Upper lobe of left lung (tissue), 4 donors: ENCODE results near the gene RBM44.

Source experiments
- POLR2A ChIP-seq, 4 donors: fragments of 450-650 bp; IDR thresholded peaks; one replicate each; pipeline ENCODE4 v1.5.1; 2016 to 2017; ENCODE audit warnings: antibody characterized with exemption in 4 of 4, mild to moderate bottlenecking in 2 of 4
- TF ChIP-seq, protein P1 (sequence below), 6 experiments: fragments of 450-650 bp in 4 of 6; fragments of 200-600 bp in 2 of 6; sonication (generic) in 2 of 6; IDR thresholded peaks; one replicate each; pipeline ENCODE4 v1.5.1; 2016 to 2019; ENCODE audit warnings: antibody characterized with exemption in 6 of 6

DNA sequence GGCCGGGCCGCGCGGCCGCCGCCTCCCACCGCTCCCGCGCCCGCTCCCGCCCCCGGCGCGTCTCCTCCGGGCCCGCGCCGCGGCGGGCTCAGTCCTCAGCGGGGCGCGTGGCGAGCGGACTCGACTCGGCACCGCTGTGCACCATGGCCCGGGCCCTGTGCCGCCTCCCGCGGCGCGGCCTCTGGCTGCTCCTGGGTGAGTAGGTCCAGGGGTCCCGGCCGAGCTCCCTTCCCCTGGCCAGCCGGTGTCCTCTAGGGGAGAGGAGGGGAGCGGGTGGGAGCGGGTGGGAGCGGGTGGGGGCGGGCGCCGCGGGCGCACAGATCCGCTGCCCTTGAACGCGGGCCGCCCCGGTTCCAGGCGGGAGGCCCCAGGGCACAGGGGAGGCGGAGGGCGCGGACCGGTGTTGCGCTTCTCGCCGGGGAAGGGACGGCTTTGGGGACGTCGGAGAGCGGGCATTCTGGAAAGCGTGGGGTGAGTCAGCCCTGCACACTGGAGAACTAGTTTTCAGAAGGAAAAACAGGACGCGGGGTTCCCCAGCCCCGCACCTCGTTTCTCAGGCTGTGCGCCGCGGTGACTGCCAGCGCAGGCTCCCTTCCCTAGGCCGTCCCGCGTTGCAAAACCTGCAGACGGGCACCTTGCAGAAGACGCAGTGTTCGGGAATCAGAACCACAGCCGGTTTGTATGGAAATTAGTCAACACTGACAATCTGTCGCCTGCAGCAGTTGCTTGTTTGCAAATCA, 61.1 kb downstream of the RBM44 start, which contains the start of gene RAMP1:
- TF ChIP-seq, protein P1, sequence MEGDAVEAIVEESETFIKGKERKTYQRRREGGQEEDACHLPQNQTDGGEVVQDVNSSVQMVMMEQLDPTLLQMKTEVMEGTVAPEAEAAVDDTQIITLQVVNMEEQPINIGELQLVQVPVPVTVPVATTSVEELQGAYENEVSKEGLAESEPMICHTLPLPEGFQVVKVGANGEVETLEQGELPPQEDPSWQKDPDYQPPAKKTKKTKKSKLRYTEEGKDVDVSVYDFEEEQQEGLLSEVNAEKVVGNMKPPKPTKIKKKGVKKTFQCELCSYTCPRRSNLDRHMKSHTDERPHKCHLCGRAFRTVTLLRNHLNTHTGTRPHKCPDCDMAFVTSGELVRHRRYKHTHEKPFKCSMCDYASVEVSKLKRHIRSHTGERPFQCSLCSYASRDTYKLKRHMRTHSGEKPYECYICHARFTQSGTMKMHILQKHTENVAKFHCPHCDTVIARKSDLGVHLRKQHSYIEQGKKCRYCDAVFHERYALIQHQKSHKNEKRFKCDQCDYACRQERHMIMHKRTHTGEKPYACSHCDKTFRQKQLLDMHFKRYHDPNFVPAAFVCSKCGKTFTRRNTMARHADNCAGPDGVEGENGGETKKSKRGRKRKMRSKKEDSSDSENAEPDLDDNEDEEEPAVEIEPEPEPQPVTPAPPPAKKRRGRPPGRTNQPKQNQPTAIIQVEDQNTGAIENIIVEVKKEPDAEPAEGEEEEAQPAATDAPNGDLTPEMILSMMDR (IDR thresholded peaks at IDR 0.05): no peak
- TF ChIP-seq POLR2A (IDR thresholded peaks at IDR 0.05): no peak
